ENCODE results near the gene RAB3D. TPM values are rescaled to one million over a fixed set of nuclear protein-coding genes. Genes with fewer than 3 reads are reported as not detected.

RAB3D gene
- total RNA-seq, 1 experiment from 2014 or later: 28.9 TPM

DNA sequence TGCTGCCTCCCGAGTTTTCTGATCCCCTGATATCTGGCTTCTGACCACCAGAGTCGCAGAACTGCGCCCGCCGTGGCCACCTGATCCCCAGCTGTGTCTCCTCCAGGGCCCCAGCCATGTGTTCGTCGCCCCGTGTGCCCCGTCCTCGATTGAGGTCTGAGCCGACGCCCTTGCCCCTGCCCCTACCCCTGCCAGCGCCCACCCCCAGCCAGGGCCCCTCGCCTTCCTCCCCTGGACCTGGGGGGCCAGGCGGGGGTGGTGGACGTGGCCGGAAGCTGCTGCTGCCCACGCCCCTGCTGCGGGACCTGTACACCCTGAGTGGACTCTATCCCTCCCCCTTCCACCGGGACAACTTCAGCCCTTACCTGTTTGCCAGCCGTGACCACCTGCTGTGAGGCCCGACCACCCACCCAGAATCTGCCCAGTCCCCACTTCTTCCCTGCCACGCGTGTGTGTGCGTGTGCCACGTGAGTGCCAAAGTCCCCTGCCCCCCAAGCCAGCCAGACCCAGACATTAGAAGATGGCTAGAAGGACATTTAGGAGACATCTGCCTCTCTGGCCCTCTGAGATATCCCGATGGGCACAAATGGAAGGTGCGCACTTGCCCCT lies 24.9 kb upstream of the RAB3D start:
- no peak for DNase-seq (ENCODE audit: low read depth, low spot score)
- peaks cover 0 to 2% of the 10 kb centered on the region in 2 experiments; a peak in 1 of 4 replicates for H3K36me3 ChIP-seq (ENCODE audit: control insufficient read depth in 1 of 2, insufficient read depth in 2 of 2, low read length in 2 of 2)
- no peak overlapping the region for H3K9ac ChIP-seq (ENCODE audit: low read length)
- H3K27ac ChIP-seq (ENCODE audit: low read depth, low read length): no peak overlapping the region
- ATAC-seq: no peak
- BruUV-seq (replicated peaks): no TSS peak
- no peaks in the 10 kb centered on the region for H3K9me3 ChIP-seq (ENCODE audit: control insufficient read depth in 1 of 2, insufficient read depth in 1 of 2, low read depth in 1 of 2, low read length in 2 of 2)
- CTCF ChIA-PET: no interaction called here
- no peak for TF ChIP-seq ZNF274 (IDR thresholded peaks at IDR 0.05; ENCODE audit: low read depth, low read length)
- TF ChIP-seq SRF (IDR thresholded peaks at IDR 0.05; ENCODE audit: low read depth): no peak
- no peak for TF ChIP-seq YY1 (IDR thresholded peaks at IDR 0.05; ENCODE audit: extremely low read depth, insufficient replicate concordance, low read depth, low read length)
- no peak for TF ChIP-seq EZH2phosphoT487 (IDR thresholded peaks at IDR 0.05; ENCODE audit: borderline replicate concordance)
- H3K27me3 ChIP-seq (ENCODE audit: insufficient read depth, low read length): no peaks in the 10 kb centered on the region
- H3K4me1 ChIP-seq (ENCODE audit: control insufficient read depth in 1 of 2, insufficient read depth in 2 of 2, low read length in 2 of 2): peaks cover 5 to 10% of the 10 kb centered on the region in 2 experiments
- H3K4me2 ChIP-seq (ENCODE audit: low read length): no peak overlapping the region
- no peaks in the 10 kb centered on the region for H3K9me2 ChIP-seq (ENCODE audit: insufficient read depth)
- no peaks in the 10 kb centered on the region for H4K20me1 ChIP-seq (ENCODE audit: insufficient read depth)
- RAD21 ChIA-PET (ENCODE audit: low non-redundant PET in 1 of 2, low total read pairs in 2 of 2, uncharacterized antibody in 2 of 2, unreplicated experiment in 2 of 2): no interaction called here
- POLR2A ChIA-PET: interaction anchor here (0.7 kb wide), 1 partner anchor 11 kb away, joined by 3 read pairs; no protein-coding TSS in a partner anchor
- H3K4me3 ChIP-seq (replicated peaks in 1 of 2; ENCODE audit: low read depth in 1 of 2, low read length in 2 of 2): no peak overlapping the region
- H3K79me2 ChIP-seq (ENCODE audit: insufficient read depth, low read length): no peaks in the 10 kb centered on the region
- intact Hi-C loops (cut with micrococcal nuclease): no loop called here
- H2AFZ ChIP-seq (ENCODE audit: low read depth, low read length, poor library complexity, severe bottlenecking): no peak overlapping the region

GRCh38 chr19:11363881-11364280 lies 24.4 kb upstream of the RAB3D start:
- Histone ChIP-seq H3K9me2 (ENCODE audit: insufficient read depth) (no peaks in the 10 kb centered on the region), H3K9ac (ENCODE audit: low read length) (no peak overlapping the region), H2AFZ (ENCODE audit: low read depth, low read length, poor library complexity, severe bottlenecking) (no peak overlapping the region), H4K20me1 (ENCODE audit: insufficient read depth) (no peaks in the 10 kb centered on the region), H3K27me3 (ENCODE audit: insufficient read depth, low read length) (no peaks in the 10 kb centered on the region), H3K27ac (ENCODE audit: low read depth, low read length) (no peak overlapping the region), H3K36me3 (ENCODE audit: control insufficient read depth in 1 of 2, insufficient read depth in 2 of 2, low read length in 2 of 2) (peaks cover 0 to 2% of the 10 kb centered on the region in 2 experiments; a peak in 1 of 4 replicates), H3K4me2 (ENCODE audit: low read length) (no peak overlapping the region), H3K4me1 (ENCODE audit: control insufficient read depth in 1 of 2, insufficient read depth in 2 of 2, low read length in 2 of 2) (peaks cover 5 to 12% of the 10 kb centered on the region in 2 experiments), H3K79me2 (ENCODE audit: insufficient read depth, low read length) (no peaks in the 10 kb centered on the region), H3K4me3 (replicated peaks in 1 of 2; ENCODE audit: low read depth in 1 of 2, low read length in 2 of 2) (no peak overlapping the region), H3K9me3 (ENCODE audit: control insufficient read depth in 1 of 2, insufficient read depth in 1 of 2, low read depth in 1 of 2, low read length in 2 of 2) (no peaks in the 10 kb centered on the region)
- TF ChIP-seq SIN3A (IDR thresholded peaks at IDR 0.05; ENCODE audit: low read depth) (no peak), POLR2AphosphoS5 (IDR thresholded peaks at IDR 0.05; ENCODE audit: low read depth, low read length) (no peak), ZNF274 (IDR thresholded peaks at IDR 0.05; ENCODE audit: low read depth, low read length) (no peak), SRF (IDR thresholded peaks at IDR 0.05; ENCODE audit: low read depth) (no peak), ZFX (IDR thresholded peaks at IDR 0.05) (no peak), EZH2 (IDR thresholded peaks at IDR 0.05) (no peak), JUND (IDR thresholded peaks at IDR 0.05) (no peak)
- ATAC-seq (no peak), DNase-seq (ENCODE audit: low read depth, low spot score) (no peak)
- ChIA-PET CTCF (no interaction called here), RAD21 (ENCODE audit: low non-redundant PET in 1 of 2, low total read pairs in 2 of 2, uncharacterized antibody in 2 of 2, unreplicated experiment in 2 of 2) (no interaction called here), POLR2A (interaction anchor here (0.7 kb wide), 1 partner anchor 11 kb away, joined by 3 read pairs; no protein-coding TSS in a partner anchor)
- BruUV-seq (replicated peaks): no TSS peak
- intact Hi-C loops (cut with micrococcal nuclease): no loop called here

Data from HCT116 (cell line).